HG03175 (cell line): Measurements from ENCODE around the gene CPNE5.
"Not testable (repeated sequence)": the region's sequence is repeated elsewhere in the genome, so short reads cannot be mapped to it uniquely, and the experiment has no call there.

Source experiments
- ATAC-seq: cut with Tn5 transposase; IDR thresholded peaks from one replicate; pipeline ENCODE4 v1.9.1; 2021; ENCODE audit warnings: mild to moderate bottlenecking, moderate library complexity; ENCODE audit not compliant: unreplicated experiment

Gene CPNE5

GRCh38 chr6:36729161-36729524 lies 110.1 kb downstream of the CPNE5 start:
- no peak for ATAC-seq

GRCh38 chr6:36728289-36729160 lies 110.7 kb downstream of the CPNE5 start:
- no peak for ATAC-seq

GRCh38 chr6:36727505-36728021 lies 111.7 kb downstream of the CPNE5 start:
- no peak for ATAC-seq

- ATAC-seq, result no peak
These were observed 113.7 kb downstream of the CPNE5 start for GRCh38 chr6:36725581-36725980.

DNA sequence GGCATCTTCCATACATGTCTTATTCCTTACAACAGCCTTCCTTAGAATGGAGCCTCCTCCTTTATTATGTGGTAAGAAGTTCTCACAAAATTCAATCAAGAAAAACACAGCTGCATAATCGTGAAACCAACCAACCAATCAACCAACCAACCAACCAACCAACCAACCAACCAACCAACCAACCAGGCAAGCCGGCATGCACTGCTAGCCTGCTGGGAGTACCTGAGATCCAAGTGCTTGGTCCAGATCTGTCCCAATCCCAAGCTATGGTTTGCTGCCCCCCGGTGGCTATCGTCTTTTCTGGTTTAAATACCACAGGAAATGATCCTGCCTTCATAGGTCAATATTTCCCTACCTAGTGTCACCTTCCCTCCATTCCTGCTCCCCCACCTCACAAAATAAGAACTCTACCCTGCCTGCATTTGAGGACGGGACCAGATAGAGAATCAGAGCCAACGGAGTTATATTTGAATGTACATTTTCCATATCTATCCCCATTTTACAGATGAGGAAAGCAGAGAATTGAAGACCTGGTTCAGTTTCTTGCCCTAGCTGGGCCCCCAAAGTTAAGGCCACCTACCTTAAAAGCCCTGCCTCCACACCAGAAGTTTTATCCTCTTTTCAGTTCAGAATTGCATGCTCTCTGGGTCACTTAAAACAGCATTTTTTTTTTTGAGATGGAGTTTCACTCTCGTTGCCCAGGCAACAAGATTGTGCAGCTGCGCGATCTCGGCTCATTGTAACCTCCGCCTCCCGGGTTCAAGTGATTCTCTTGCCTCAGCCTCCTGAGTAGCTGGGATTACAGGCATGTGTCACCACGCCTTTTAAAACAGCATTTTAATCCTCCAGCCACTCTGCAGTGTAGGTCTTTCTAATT lies 114.5 kb downstream of the CPNE5 start:
- ATAC-seq, result no peak

DNA sequence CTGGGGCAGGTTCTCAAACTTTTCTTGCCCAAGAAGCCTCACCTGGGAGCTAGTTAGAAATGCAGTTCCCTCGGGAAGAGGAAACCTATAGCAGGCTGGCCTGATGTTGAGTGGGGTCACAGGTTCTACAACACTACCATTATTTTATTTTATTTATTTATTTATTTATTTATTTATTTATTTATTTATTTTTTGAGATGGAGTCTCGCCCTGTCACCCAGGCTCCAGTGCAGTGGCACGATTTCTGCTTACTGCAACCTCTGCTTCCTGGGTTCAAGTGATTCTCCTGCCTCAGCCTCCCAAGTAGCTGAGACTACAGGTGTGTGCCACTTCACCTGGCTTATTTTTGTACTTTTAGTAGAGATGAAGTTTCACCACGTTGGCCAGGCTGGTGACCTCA lies 115.3 kb downstream of the CPNE5 start:
- not testable (repeated sequence) for ATAC-seq

- ATAC-seq, result no peak
These were observed 116.4 kb downstream of the CPNE5 start for GRCh38 chr6:36722879-36723278.

DNA sequence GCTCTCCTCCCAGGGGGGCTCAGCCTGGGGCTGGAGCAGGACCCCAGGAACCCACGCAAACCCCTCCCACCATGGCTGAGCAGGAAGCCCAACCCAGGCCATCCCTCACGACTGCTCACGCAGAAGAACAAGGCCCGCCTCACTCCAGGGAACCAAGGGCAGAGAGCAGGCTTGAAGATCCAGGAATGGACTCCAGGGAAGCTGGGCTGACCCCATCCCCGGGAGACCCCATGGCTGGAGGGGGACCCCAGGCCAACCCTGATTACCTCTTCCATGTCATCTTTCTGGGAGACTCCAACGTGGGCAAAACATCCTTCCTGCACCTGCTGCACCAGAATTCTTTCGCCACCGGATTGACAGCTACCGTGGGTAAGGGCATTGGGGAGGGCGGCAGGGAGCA lies 116.9 kb downstream of the CPNE5 start:
- ATAC-seq, result no peak

DNA sequence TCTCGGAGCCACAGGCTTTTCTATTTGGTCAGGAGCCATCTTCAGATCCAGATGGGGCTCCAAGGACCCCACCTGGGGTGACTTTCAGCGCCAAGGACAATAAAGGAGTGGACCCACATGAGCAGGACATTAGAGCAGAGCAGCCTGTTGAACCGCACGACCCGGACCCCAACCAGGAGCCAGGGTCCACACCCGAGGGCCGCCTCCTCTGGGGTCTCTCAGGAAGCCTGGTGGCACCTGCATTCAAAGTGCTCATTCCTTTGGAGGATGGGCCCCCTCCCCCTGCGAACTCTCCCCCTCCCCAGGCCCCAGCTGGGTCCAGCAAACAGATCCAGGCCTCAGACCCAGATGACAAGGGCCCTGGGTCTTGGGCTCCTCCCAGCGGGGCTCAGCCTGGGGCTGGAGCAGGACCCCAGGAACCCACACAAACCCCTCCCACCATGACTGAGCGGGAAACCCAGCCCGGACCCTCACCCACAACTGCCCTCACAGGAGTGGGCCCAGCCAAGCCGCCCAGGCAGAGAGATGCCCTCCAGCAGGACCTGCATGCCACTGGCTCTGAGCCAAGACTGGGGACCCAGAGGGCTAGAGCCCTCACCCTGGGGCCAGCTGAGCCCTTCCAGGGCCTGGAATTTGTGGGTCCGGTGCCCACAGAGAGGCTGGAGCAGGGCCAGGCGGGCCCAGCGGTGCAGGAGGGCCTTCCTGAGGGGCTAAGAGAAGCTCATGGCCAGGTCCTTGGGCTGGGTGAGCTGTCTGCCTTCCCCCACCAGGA lies 117.7 kb downstream of the CPNE5 start:
- ATAC-seq, result no peak

- no peak for ATAC-seq
These were observed 118.7 kb downstream of the CPNE5 start for GRCh38 chr6:36720251-36721141.

- no peak for ATAC-seq
These were observed 120.1 kb downstream of the CPNE5 start for GRCh38 chr6:36719126-36719525.

DNA sequence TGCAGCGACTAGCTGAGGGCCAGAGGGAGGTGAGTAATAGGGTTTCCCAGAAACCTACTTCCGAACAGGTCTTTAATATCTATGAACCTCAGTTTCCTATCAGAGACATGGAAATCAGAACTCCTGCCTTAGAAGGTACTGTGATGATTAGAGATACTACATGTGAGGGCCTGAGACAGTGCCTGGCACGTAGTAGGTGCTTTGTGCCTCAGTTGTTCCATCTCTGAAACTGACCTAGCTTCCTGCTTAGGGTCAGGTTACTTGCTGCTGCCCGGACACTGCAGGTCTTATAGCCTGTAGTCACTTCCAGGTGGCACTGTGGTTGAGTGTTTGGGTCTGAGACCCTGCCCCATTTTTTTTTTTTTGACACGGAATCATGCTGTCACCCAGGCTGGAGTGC lies 120.7 kb downstream of the CPNE5 start:
- ATAC-seq, result no peak

- ATAC-seq, result no peak
These were observed 121.2 kb downstream of the CPNE5 start for GRCh38 chr6:36717871-36718540.

DNA sequence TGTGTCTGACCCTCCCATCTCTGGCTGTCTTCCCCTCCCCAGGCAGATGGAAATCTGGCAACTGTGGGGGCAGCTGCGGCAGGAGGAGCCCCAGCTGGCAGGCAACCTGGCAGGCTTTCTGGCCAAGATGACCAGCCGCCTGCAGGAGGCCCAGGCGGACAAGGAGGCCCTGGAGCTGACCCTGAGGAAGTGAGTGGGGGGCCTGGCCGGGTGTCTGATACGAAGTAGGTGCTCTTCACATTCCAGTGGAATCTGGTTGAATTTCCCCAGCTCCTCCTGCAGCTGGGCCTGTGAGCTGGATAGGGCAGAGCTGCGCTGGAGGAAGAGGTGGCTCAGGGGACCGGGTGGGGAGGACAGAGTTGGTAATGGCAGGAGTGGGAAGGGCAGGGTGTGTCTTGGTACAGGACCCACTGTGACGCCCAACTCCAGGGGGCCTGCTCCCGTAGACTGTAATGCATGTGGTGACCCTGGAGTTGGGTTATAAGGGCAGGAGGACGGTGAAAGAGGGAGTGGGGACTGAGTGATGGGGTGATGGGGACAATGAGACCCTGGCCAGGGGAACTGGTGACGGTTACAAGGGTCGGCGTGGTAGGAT lies 121.9 kb downstream of the CPNE5 start:
- ATAC-seq, result no peak

GRCh38 chr6:36716476-36717093 lies 122.7 kb downstream of the CPNE5 start:
- no peak for ATAC-seq

DNA sequence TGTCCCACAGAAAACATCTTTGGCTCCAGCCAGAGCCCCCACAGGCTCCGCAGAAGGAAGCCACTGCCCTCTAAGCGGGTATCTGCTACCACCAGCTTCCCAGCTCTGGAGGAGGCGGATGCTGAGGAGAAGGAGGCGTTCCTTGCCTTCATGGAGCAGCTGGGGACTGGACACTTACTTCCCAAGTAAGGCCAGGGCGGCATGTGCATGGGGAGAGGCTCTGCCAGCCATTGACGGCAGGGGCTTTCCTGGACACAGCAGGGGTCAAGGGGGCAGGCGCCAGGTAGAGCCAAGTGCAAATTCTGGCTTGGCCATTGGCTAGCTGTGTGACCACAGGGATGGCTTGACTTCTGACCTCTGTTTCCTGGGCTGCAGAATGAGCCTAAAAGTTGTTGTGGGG lies 123.8 kb downstream of the CPNE5 start:
- ATAC-seq, result no peak

DNA sequence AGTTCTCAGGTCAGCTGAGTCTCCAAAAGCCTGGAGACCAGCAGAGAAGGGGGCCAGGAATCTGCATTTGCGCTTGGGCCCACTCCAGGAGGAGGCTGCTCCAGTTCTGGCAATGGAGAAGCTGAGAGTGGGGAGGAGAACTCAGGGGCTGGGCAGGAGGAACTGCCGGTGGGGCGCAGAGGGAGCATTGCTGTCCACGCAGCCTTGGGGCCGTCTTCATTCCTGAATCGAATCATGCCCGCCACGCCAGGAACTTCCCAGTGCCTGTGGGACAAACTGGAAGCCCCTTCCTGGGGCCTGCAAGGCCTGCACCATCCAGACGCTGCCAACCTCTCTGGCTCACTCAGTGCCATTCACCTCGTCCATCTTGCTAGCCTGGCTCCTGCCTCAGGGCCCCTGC lies 124.7 kb downstream of the CPNE5 start:
- ATAC-seq, result no peak

DNA sequence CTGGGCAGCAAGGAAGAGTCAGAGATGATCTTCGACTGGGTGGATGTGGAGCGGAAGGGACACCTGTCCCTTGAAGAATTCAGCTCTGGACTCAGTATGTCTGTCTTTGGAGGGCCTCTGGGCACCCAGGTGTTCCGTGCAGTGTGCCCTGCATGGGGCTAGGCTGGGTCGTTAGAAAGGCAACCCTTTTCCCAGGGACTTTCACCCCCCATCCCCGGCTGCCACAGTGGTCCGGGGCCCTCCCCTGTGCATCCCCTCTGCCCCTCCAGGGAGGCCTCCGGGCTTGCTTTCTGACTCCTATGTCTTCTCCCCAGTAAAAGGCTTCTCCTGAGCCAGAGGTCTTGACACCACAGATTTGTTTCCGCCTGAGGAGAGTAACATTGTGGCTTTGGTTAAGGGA lies 125.4 kb downstream of the CPNE5 start:
- ATAC-seq, result no peak

GRCh38 chr6:36712816-36713215 lies 126.4 kb downstream of the CPNE5 start:
- ATAC-seq, result no peak
